Suppressor macrophage treated with lipopolysaccharide for 4 hours (primary cell): ENCODE data around the gene NFATC2.
A peak's percentile ranks its signal among the peaks of the same experiment; 100 is the strongest.

Source experiments
- DNase-seq: peaks from one replicate; pipeline ENCODE4 v3.0.0-alpha.2; 2020

Gene NFATC2

GRCh38 chr20:51386586-51386985 lies 155.9 kb downstream of the NFATC2 start:
- no peak for DNase-seq

GRCh38 chr20:51385646-51386530 lies 156.6 kb downstream of the NFATC2 start:
- peak; percentile 32 for DNase-seq

GRCh38 chr20:51384875-51385274 lies 157.6 kb downstream of the NFATC2 start:
- no peak for DNase-seq

GRCh38 chr20:51383891-51384510 lies 158.5 kb downstream of the NFATC2 start:
- DNase-seq, result no peak

GRCh38 chr20:51382986-51383821 lies 159.3 kb downstream of the NFATC2 start:
- DNase-seq, result no peak

- DNase-seq, result no peak
Observed at GRCh38 chr20:51382111-51382985, 160.2 kb downstream of the NFATC2 start.

GRCh38 chr20:51381557-51381956 lies 161.0 kb downstream of the NFATC2 start:
- no peak for DNase-seq

GRCh38 chr20:51380401-51381385 lies 161.8 kb downstream of the NFATC2 start:
- DNase-seq, result no peak

GRCh38 chr20:51379601-51380341 lies 162.7 kb downstream of the NFATC2 start:
- no peak for DNase-seq

- DNase-seq, result no peak
Observed at GRCh38 chr20:51378171-51378928, 164.2 kb downstream of the NFATC2 start.

- DNase-seq, result no peak
Observed at GRCh38 chr20:51377132-51377531, 165.4 kb downstream of the NFATC2 start.

- DNase-seq, result peak; percentile 25
Observed at GRCh38 chr20:51376111-51376510, 166.4 kb downstream of the NFATC2 start.

GRCh38 chr20:51375561-51375960 lies 167.0 kb downstream of the NFATC2 start:
- DNase-seq, result no peak

- no peak for DNase-seq
Observed at GRCh38 chr20:51374961-51375360, 167.6 kb downstream of the NFATC2 start.

GRCh38 chr20:51374456-51374830 lies 168.1 kb downstream of the NFATC2 start:
- no peak for DNase-seq

- DNase-seq, result no peak
Observed at GRCh38 chr20:51373713-51374455, 168.6 kb downstream of the NFATC2 start.

- DNase-seq, result no peak
Observed at GRCh38 chr20:51372966-51373365, 169.6 kb downstream of the NFATC2 start.

GRCh38 chr20:51372176-51372803 lies 170.2 kb downstream of the NFATC2 start:
- DNase-seq, result peak; percentile 45
